ENCODE data around the gene CLSTN3. TPM values are rescaled to one million over a fixed set of nuclear protein-coding genes. Genes with fewer than 3 reads are reported as not detected.

Gene CLSTN3
- total and polyA plus RNA-seq, 2 donors, result 16.5 to 25.3 TPM

DNA sequence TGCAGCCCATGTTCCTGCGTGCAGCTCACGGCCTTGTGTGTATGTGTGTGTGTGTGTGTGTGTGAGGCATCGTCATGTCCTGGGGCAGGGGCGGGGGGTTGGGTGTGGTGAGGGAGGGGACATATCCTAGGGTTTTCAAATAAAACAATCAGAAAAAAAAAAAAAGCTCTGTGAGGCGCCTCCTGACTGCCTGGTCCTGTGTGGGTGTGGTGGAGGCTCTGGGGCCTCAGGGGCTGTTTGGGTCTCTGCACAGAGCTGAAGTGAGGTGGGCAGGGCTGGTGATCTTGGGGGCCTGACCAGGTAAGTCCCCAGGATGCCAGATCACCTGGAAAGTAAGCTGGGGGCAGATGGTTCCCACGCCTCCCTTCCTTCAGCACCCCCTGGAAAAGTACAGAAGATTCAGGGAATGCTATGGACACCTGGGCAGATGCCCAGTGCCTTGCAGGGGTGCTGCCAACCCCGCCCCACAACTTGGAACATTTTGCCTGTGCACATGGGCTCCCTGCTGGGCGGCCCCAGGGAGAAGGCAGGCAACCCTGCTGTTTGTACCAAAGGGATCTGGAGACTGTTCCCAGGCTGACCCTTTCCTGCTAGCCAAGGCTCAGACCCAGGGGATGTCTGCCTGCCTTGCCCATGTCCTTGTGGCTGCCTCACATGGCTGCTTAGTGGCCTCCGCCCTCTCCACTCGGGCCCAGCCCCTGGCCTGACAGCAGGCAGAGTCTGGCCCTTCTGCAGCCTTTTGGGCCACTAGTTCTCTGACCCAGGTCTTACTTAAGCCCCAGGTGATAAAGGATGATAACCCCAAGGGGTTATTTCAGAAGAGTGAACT, 28.8 kb downstream of the CLSTN3 start:
- Histone ChIP-seq H3K27me3 (ENCODE audit: control insufficient read depth in 2 of 2, insufficient read depth in 1 of 2, low read length in 1 of 2) (peaks cover 0 to 12% of the 10 kb centered on the region in 2 donors), H3K36me3 (ENCODE audit: control insufficient read depth in 2 of 2, insufficient read depth in 2 of 2, low read length in 1 of 2) (peaks cover 0 to 10% of the 10 kb centered on the region in 2 donors), H3K4me1 (ENCODE audit: control insufficient read depth in 2 of 2, insufficient read depth in 2 of 2, low read length in 2 of 2) (peaks cover 0 to 4% of the 10 kb centered on the region in 2 donors), H3K4me3 (ENCODE audit: low read length in 2 of 2) (no peak overlapping the region), H3K27ac (ENCODE audit: low read depth in 1 of 2, low read length in 1 of 2) (no peak overlapping the region), H3K9me3 (ENCODE audit: control insufficient read depth in 2 of 2, insufficient read depth in 1 of 2, low read length in 1 of 2) (peaks cover 0 to 5% of the 10 kb centered on the region in 2 donors)
- 84% methylated on average over 10 of the region's 10 CpGs for WGBS
- DNase-seq (ENCODE audit: low read depth in 6 of 9, low spot score in 9 of 9), result no peak

DNA sequence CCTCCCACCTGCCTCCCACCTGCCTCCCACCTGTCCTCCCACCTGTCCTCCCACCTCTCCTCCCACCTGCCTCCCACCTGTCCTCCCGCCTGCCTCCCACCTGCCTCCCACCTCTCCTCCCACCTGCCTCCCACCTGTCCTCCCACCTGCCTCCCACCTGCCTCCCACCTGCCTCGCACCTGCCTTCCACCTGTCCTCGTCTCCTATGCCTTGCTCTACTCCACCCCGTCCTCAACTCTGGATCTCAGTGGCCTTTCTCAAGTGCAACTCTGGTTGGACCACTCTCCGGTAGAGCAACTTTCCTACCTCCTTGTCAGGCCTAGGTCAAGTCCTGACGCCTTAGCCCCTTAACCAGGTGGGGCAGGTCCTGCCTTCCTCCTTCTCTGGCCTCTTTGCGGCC, 30.0 kb downstream of the CLSTN3 start:
- H3K9me3 ChIP-seq (ENCODE audit: control insufficient read depth in 2 of 2, insufficient read depth in 1 of 2, low read length in 1 of 2), result peaks cover 0 to 5% of the 10 kb centered on the region in 2 donors
- 76% methylated on average over 7 of the region's 7 CpGs for WGBS
- peaks cover 0 to 4% of the 10 kb centered on the region in 2 donors for H3K4me1 ChIP-seq (ENCODE audit: control insufficient read depth in 2 of 2, insufficient read depth in 2 of 2, low read length in 2 of 2)
- no peak overlapping the region for H3K4me3 ChIP-seq (ENCODE audit: low read length in 2 of 2)
- peaks cover 0 to 10% of the 10 kb centered on the region in 2 donors for H3K36me3 ChIP-seq (ENCODE audit: control insufficient read depth in 2 of 2, insufficient read depth in 2 of 2, low read length in 1 of 2)
- no peak for DNase-seq (ENCODE audit: low read depth in 6 of 9, low spot score in 9 of 9)
- H3K27ac ChIP-seq (ENCODE audit: low read depth in 1 of 2, low read length in 1 of 2), result no peak overlapping the region
- H3K27me3 ChIP-seq (ENCODE audit: control insufficient read depth in 2 of 2, insufficient read depth in 1 of 2, low read length in 1 of 2), result peaks cover 0 to 12% of the 10 kb centered on the region in 2 donors

DNA sequence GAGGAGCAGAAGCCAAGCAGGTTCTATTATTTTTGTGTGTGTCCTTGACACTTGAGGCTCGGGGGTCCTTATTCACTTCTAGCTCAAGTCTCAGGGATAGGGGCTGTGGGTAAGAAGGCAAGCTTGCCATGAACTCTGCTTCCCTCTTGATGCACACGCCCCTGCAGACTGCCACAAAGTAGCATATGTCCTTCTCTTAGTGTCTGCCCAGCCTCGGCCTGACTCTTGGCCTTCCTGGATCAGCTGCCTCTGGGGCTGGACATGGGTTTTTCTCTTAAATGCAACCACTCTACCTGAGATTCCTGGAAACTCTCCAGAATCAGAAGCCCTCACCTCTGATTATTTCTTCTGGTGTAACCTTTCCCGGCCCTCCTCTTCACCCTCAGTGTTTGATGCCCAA, 31.2 kb downstream of the CLSTN3 start:
- WGBS, result 93% methylated on average over 4 of the region's 4 CpGs
- Histone ChIP-seq H3K9me3 (ENCODE audit: control insufficient read depth in 2 of 2, insufficient read depth in 1 of 2, low read length in 1 of 2) (peaks cover 0 to 5% of the 10 kb centered on the region in 2 donors), H3K27ac (ENCODE audit: low read depth in 1 of 2, low read length in 1 of 2) (no peak overlapping the region)

DNA sequence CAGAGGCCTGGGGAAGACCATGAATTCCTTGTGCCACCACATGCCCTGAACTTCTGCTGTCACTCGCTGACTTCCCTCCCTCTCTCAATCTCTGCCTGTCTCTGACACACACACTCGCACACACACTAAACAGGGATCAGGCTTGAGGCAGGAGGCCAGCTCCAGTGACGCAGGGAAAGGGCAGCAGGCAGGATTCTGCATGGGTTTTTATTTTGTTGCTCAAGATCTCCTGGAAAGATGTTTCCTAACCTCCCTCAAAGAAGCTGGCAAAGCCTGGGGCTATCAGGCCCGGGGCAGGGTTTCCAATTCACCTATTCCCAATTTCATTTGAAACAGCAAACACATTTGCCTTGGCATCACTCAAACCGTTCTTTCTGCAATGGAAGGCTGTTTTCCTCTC, 31.6 kb downstream of the CLSTN3 start:
- Histone ChIP-seq H3K4me3 (ENCODE audit: low read length in 2 of 2) (no peak overlapping the region), H3K4me1 (ENCODE audit: control insufficient read depth in 2 of 2, insufficient read depth in 2 of 2, low read length in 2 of 2) (peaks cover 0 to 4% of the 10 kb centered on the region in 2 donors), H3K27ac (ENCODE audit: low read depth in 1 of 2, low read length in 1 of 2) (no peak overlapping the region), H3K27me3 (ENCODE audit: control insufficient read depth in 2 of 2, insufficient read depth in 1 of 2, low read length in 1 of 2) (peaks cover 0 to 12% of the 10 kb centered on the region in 2 donors), H3K9me3 (ENCODE audit: control insufficient read depth in 2 of 2, insufficient read depth in 1 of 2, low read length in 1 of 2) (peaks cover 0 to 5% of the 10 kb centered on the region in 2 donors), H3K36me3 (ENCODE audit: control insufficient read depth in 2 of 2, insufficient read depth in 2 of 2, low read length in 1 of 2) (peaks cover 0 to 2% of the 10 kb centered on the region in 2 donors)
- no peak for DNase-seq (ENCODE audit: low read depth in 6 of 9, low spot score in 9 of 9)
- 95% methylated on average over 5 of the region's 5 CpGs for WGBS

More for the DNA sequence above, 31.2 kb downstream of the CLSTN3 start:
- Histone ChIP-seq H3K4me3 (ENCODE audit: low read length in 2 of 2) (no peak overlapping the region), H3K36me3 (ENCODE audit: control insufficient read depth in 2 of 2, insufficient read depth in 2 of 2, low read length in 1 of 2) (peaks cover 0 to 6% of the 10 kb centered on the region in 2 donors), H3K27me3 (ENCODE audit: control insufficient read depth in 2 of 2, insufficient read depth in 1 of 2, low read length in 1 of 2) (peaks cover 0 to 12% of the 10 kb centered on the region in 2 donors), H3K4me1 (ENCODE audit: control insufficient read depth in 2 of 2, insufficient read depth in 2 of 2, low read length in 2 of 2) (peaks cover 0 to 4% of the 10 kb centered on the region in 2 donors)
- no peak for DNase-seq (ENCODE audit: low read depth in 6 of 9, low spot score in 9 of 9)

DNA sequence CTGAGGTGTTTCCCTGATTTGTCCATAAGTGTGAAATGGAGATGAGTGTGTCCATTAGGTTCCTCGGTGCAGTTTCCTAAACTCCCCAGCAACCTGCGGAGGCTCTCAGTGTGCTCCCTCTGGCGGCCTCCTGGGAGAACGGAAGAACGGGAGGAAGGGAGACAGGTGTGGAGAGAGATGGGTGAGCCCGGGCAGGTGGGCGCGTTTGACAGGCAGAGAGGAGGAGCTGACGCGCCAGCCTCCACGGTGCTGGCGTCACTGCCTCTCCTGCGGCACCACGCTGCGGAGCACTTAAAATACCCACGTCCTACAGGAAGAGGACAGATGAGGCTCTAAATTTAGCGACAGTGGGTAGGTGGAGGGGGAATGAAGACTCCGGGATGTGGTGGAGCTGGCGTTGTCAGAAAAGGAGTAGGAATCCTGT, 32.5 kb downstream of the CLSTN3 start:
- Histone ChIP-seq H3K27me3 (ENCODE audit: control insufficient read depth in 2 of 2, insufficient read depth in 1 of 2, low read length in 1 of 2) (peaks cover 0 to 12% of the 10 kb centered on the region in 2 donors), H3K4me3 (ENCODE audit: low read length in 2 of 2) (no peak overlapping the region), H3K4me1 (ENCODE audit: control insufficient read depth in 2 of 2, insufficient read depth in 2 of 2, low read length in 2 of 2) (peaks cover 0 to 4% of the 10 kb centered on the region in 2 donors), H3K27ac (ENCODE audit: low read depth in 1 of 2, low read length in 1 of 2) (no peak overlapping the region), H3K9me3 (ENCODE audit: control insufficient read depth in 2 of 2, insufficient read depth in 1 of 2, low read length in 1 of 2) (peaks cover 0 to 5% of the 10 kb centered on the region in 2 donors), H3K36me3 (ENCODE audit: control insufficient read depth in 2 of 2, insufficient read depth in 2 of 2, low read length in 1 of 2) (no peaks in the 10 kb centered on the region)
- WGBS, result 4% methylated on average over 19 of the region's 19 CpGs
- peak in 6 of 9 donors; percentile 14 to 51 (median 26) for DNase-seq (ENCODE audit: low read depth in 6 of 9, low spot score in 9 of 9)

DNA sequence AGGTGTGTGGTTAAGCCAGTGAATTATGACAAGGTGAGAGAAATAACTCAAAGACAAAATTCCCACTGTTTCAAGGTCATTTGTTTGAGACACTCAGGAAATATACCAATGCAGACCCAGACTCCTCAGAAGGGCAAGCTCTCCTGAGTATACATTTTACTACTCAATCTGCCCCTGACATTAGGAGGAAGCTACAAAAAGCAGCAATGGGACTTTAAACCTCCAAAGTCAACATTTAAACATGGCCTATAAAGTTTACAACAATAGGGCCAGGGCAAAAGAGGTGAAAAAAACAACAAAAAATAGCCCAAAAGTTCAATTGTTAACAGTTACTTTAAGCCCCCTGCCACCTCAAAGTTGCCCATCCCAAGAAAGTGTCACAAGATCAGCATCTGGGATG, 39.8 kb downstream of the CLSTN3 start:
- DNase-seq (ENCODE audit: low read depth in 6 of 9, low spot score in 9 of 9), result no peak
- Histone ChIP-seq H3K27me3 (ENCODE audit: control insufficient read depth in 2 of 2, insufficient read depth in 1 of 2, low read length in 1 of 2) (no peaks in the 10 kb centered on the region), H3K27ac (ENCODE audit: low read depth in 1 of 2, low read length in 1 of 2) (no peak overlapping the region), H3K36me3 (ENCODE audit: control insufficient read depth in 2 of 2, insufficient read depth in 2 of 2, low read length in 1 of 2) (no peaks in the 10 kb centered on the region), H3K4me3 (ENCODE audit: low read length in 2 of 2) (no peak overlapping the region), H3K9me3 (ENCODE audit: control insufficient read depth in 2 of 2, insufficient read depth in 1 of 2, low read length in 1 of 2) (peaks cover 1 to 20% of the 10 kb centered on the region in 2 donors), H3K4me1 (ENCODE audit: control insufficient read depth in 2 of 2, insufficient read depth in 2 of 2, low read length in 2 of 2) (no peaks in the 10 kb centered on the region)

DNA sequence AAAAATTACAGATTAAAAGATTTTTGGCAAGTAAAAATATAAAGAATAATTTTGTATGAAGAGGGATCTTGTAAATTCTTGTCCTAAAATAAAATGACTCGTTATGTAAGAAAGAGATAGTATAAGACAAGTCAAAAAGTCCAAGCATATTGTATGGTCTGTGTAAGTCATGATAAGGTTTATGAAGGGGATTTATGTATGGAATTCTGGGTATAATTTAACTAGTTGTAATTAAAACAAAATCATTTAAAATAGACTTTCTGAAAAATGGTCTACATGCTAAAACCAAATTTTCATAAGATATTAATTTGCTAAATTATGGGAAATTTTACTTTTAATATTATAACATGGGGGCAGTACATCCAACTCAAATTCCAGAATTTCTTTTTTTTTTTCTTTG, 41.7 kb downstream of the CLSTN3 start:
- Histone ChIP-seq H3K9me3 (ENCODE audit: control insufficient read depth in 2 of 2, insufficient read depth in 1 of 2, low read length in 1 of 2) (peaks cover 1 to 20% of the 10 kb centered on the region in 2 donors), H3K4me3 (ENCODE audit: low read length in 2 of 2) (no peak overlapping the region), H3K27ac (ENCODE audit: low read depth in 1 of 2, low read length in 1 of 2) (no peak overlapping the region), H3K36me3 (ENCODE audit: control insufficient read depth in 2 of 2, insufficient read depth in 2 of 2, low read length in 1 of 2) (no peaks in the 10 kb centered on the region), H3K27me3 (ENCODE audit: control insufficient read depth in 2 of 2, insufficient read depth in 1 of 2, low read length in 1 of 2) (no peaks in the 10 kb centered on the region), H3K4me1 (ENCODE audit: control insufficient read depth in 2 of 2, insufficient read depth in 2 of 2, low read length in 2 of 2) (no peaks in the 10 kb centered on the region)
- 83% methylated on average over 1 of the region's 1 CpG for WGBS
- DNase-seq (ENCODE audit: low read depth in 6 of 9, low spot score in 9 of 9), result no peak

DNA sequence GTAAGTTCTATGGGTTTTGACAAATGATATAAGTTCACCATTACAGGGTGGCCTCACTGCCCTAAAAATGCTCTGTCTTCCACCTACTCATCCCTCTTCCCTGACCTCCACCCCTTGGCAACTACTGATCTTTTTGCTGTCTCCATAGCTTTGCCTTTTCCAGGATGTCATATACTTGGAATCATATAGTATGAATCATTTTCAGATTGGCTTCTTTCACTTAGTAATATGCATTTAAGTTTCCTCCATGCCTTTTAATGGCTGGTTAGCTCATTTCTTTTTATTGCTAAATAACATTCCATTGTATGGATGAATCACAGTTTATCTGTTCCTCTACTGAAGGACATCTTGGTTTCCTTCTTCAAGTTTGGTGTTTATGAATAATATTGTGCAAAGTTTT, 45.3 kb downstream of the CLSTN3 start:
- Histone ChIP-seq H3K9me3 (ENCODE audit: control insufficient read depth in 2 of 2, insufficient read depth in 1 of 2, low read length in 1 of 2) (peaks cover 1 to 9% of the 10 kb centered on the region in 2 donors), H3K4me1 (ENCODE audit: control insufficient read depth in 2 of 2, insufficient read depth in 2 of 2, low read length in 2 of 2) (no peaks in the 10 kb centered on the region), H3K4me3 (ENCODE audit: low read length in 2 of 2) (no peak overlapping the region), H3K36me3 (ENCODE audit: control insufficient read depth in 2 of 2, insufficient read depth in 2 of 2, low read length in 1 of 2) (no peaks in the 10 kb centered on the region), H3K27me3 (ENCODE audit: control insufficient read depth in 2 of 2, insufficient read depth in 1 of 2, low read length in 1 of 2) (no peaks in the 10 kb centered on the region), H3K27ac (ENCODE audit: low read depth in 1 of 2, low read length in 1 of 2) (no peak overlapping the region)
- DNase-seq (ENCODE audit: low read depth in 6 of 9, low spot score in 9 of 9), result no peak

DNA sequence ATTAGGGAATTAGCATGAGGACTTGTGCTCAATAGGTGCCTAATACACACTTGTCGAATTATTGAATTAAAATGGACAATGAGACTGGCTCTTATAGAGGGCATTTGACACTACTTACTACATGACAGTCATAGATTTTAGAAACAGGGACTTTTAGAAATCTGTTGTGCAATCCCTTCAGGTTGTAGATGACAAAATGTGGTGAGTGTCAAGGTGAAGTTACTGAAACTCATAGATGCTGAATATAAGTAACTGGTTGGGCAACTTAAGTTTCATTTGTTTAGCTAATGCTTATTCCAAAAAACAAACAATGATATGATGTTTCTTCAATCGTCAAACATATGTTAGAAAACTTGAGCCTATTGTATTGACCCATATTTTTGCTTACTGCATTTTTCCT, 46.4 kb downstream of the CLSTN3 start:
- Histone ChIP-seq H3K27ac (ENCODE audit: low read depth in 1 of 2, low read length in 1 of 2) (no peak overlapping the region), H3K4me3 (ENCODE audit: low read length in 2 of 2) (no peak overlapping the region), H3K36me3 (ENCODE audit: control insufficient read depth in 2 of 2, insufficient read depth in 2 of 2, low read length in 1 of 2) (no peaks in the 10 kb centered on the region), H3K4me1 (ENCODE audit: control insufficient read depth in 2 of 2, insufficient read depth in 2 of 2, low read length in 2 of 2) (no peaks in the 10 kb centered on the region), H3K27me3 (ENCODE audit: control insufficient read depth in 2 of 2, insufficient read depth in 1 of 2, low read length in 1 of 2) (no peaks in the 10 kb centered on the region), H3K9me3 (ENCODE audit: control insufficient read depth in 2 of 2, insufficient read depth in 1 of 2, low read length in 1 of 2) (peaks cover 1 to 3% of the 10 kb centered on the region in 2 donors)
- 90% methylated on average over 2 of the region's 2 CpGs for WGBS
- no peak for DNase-seq (ENCODE audit: low read depth in 6 of 9, low spot score in 9 of 9)
